Mesothelial cell of epicardium (in vitro differentiated cells): Measurements from ENCODE around the gene NFKBIE. TPM values are rescaled to one million over a fixed set of nuclear protein-coding genes. Genes with fewer than 3 reads are reported as not detected.

Experiments used
- DNase-seq, 2 experiments: peaks; one replicate each; pipeline ENCODE4 v3.0.0; 2021; ENCODE audit warnings: low spot score in 2 of 2; ENCODE audit not compliant: unreplicated experiment in 2 of 2
- H3K27ac Mint-ChIP-seq: 2 replicates; pipeline ENCODE4 v1.8.0; 2021; ENCODE audit warnings: mixed read lengths
- H3K27me3 Mint-ChIP-seq: 2 replicates; pipeline ENCODE4 v1.8.0; 2021; ENCODE audit warnings: low read depth, mixed read lengths
- H3K36me3 Mint-ChIP-seq: 2 replicates; pipeline ENCODE4 v1.8.0; 2021; ENCODE audit warnings: mixed read lengths
- H3K4me1 Mint-ChIP-seq: 2 replicates; pipeline ENCODE4 v1.8.0; 2021; ENCODE audit warnings: mixed read lengths
- H3K4me3 Mint-ChIP-seq: 2 replicates; pipeline ENCODE4 v1.8.0; 2021; ENCODE audit warnings: mild to moderate bottlenecking, moderate library complexity, mixed read lengths
- H3K9me3 Mint-ChIP-seq: 2 replicates; pipeline ENCODE4 v1.8.0; 2021; ENCODE audit warnings: mixed read lengths
- CTCF ChIP-seq: fragments of 200-600 bp; sonication (generic); IDR thresholded peaks from one replicate; pipeline ENCODE4 v1.5.0; 2021; ENCODE audit warnings: antibody characterized with exemption; ENCODE audit not compliant: unreplicated experiment
- total RNA-seq: library from RNA; stranded (reverse); gene quantifications from 3 replicates; pipeline ENCODE4 v1.2.1, GENCODE V29; 2021

The NFKBIE gene
- total RNA-seq, 1 donor from 2014 or later: 9.7 TPM

- H3K4me3 Mint-ChIP-seq: peak overlapping the region; percentile 98
- no peaks in the 10 kb centered on the region for H3K9me3 Mint-ChIP-seq
- no peak for TF ChIP-seq CTCF
- peaks cover 47% of the 10 kb centered on the region for H3K36me3 Mint-ChIP-seq
- peaks cover 27% of the 10 kb centered on the region for H3K4me1 Mint-ChIP-seq
- no peak for DNase-seq
- H3K27me3 Mint-ChIP-seq: no peaks in the 10 kb centered on the region
- H3K27ac Mint-ChIP-seq: peak overlapping the region; percentile 99
Measured at GRCh38 chr6:44249082-44249748, 16.1 kb downstream of the NFKBIE start.

GRCh38 chr6:44248579-44248978 is 16.8 kb downstream of the NFKBIE start:
- peaks cover 43% of the 10 kb centered on the region for H3K36me3 Mint-ChIP-seq
- peak overlapping the region; percentile 99 for H3K27ac Mint-ChIP-seq
- H3K4me1 Mint-ChIP-seq: peaks cover 27% of the 10 kb centered on the region
- peak overlapping the region; percentile 98 for H3K4me3 Mint-ChIP-seq
- DNase-seq: no peak
- no peaks in the 10 kb centered on the region for H3K9me3 Mint-ChIP-seq
- TF ChIP-seq CTCF: no peak
- no peaks in the 10 kb centered on the region for H3K27me3 Mint-ChIP-seq

- Mint-ChIP-seq H3K27me3 (no peaks in the 10 kb centered on the region), H3K9me3 (no peaks in the 10 kb centered on the region), H3K4me3 (peak overlapping the region; percentile 98), H3K4me1 (peaks cover 27% of the 10 kb centered on the region), H3K27ac (peak overlapping the region; percentile 99), H3K36me3 (peaks cover 34% of the 10 kb centered on the region)
- no peak for TF ChIP-seq CTCF
- peak in 1 of 2 experiments; percentile 61 for DNase-seq
Measured at GRCh38 chr6:44247338-44248302, 17.7 kb downstream of the NFKBIE start.

GRCh38 chr6:44246663-44247337 is 18.6 kb downstream of the NFKBIE start, which contains the start of gene HSP90AB1:
Gene HSP90AB1 (plus strand): TSS chr6:44247101. CDS start chr6:44248630, 1,529 bp downstream.
- DNase-seq: peak; percentile 87 to 95
- Mint-ChIP-seq H3K27ac (peak within 1 kb of the TSS; percentile 99), H3K4me3 (peak within 1 kb of the TSS; percentile 98), H3K9me3 (no peaks in the 10 kb centered on the region), H3K27me3 (no peaks in the 10 kb centered on the region), H3K36me3 (peaks cover 29% of the 10 kb centered on the region), H3K4me1 (peaks cover 27% of the 10 kb centered on the region)
- TF ChIP-seq CTCF: no peak

- H3K27me3 Mint-ChIP-seq: no peaks in the 10 kb centered on the region
- no peak for TF ChIP-seq CTCF
- H3K9me3 Mint-ChIP-seq: no peaks in the 10 kb centered on the region
- peaks cover 23% of the 10 kb centered on the region for H3K36me3 Mint-ChIP-seq
- peak; percentile 74 to 91 for DNase-seq
- H3K4me1 Mint-ChIP-seq: peaks cover 27% of the 10 kb centered on the region
- H3K27ac Mint-ChIP-seq: peak overlapping the region; percentile 99
- peak overlapping the region; percentile 98 for H3K4me3 Mint-ChIP-seq
Measured at GRCh38 chr6:44245912-44246662, 19.3 kb downstream of the NFKBIE start.
